ENCODE measurements around the gene UGT2B10. TPM values are rescaled to one million over a fixed set of nuclear protein-coding genes. Genes with fewer than 3 reads are reported as not detected.

The UGT2B10 gene
- total RNA-seq, 1 experiment from 2014 or later, result 0.27 TPM

GRCh38 chr4:68797618-68798017 is 18.2 kb upstream of the UGT2B10 start:
- ChIA-PET RAD21 (ENCODE audit: low non-redundant PET in 1 of 2, low total read pairs in 2 of 2, uncharacterized antibody in 2 of 2, unreplicated experiment in 2 of 2) (no interaction called here), CTCF (no interaction called here), POLR2A (no interaction called here)
- ATAC-seq (no peak), DNase-seq (ENCODE audit: low read depth, low spot score) (no peak)
- intact Hi-C loops (cut with micrococcal nuclease), result no loop called here
- BruUV-seq (replicated peaks), result no TSS peak
- Histone ChIP-seq H3K9ac (ENCODE audit: low read length) (no peak overlapping the region), H3K4me3 (replicated peaks in 1 of 2; ENCODE audit: low read depth in 1 of 2, low read length in 2 of 2) (no peak overlapping the region), H3K36me3 (ENCODE audit: control insufficient read depth in 1 of 2, insufficient read depth in 2 of 2, low read length in 2 of 2) (no peaks in the 10 kb centered on the region), H3K4me1 (ENCODE audit: control insufficient read depth in 1 of 2, insufficient read depth in 2 of 2, low read length in 2 of 2) (no peaks in the 10 kb centered on the region), H3K9me3 (ENCODE audit: control insufficient read depth in 1 of 2, insufficient read depth in 1 of 2, low read depth in 1 of 2, low read length in 2 of 2) (no peaks in the 10 kb centered on the region), H3K79me2 (ENCODE audit: insufficient read depth, low read length) (no peaks in the 10 kb centered on the region), H3K27ac (ENCODE audit: low read depth, low read length) (no peak overlapping the region), H4K20me1 (ENCODE audit: insufficient read depth) (no peaks in the 10 kb centered on the region), H3K27me3 (ENCODE audit: insufficient read depth, low read length) (no peaks in the 10 kb centered on the region), H3K4me2 (ENCODE audit: low read length) (no peak overlapping the region), H3K9me2 (ENCODE audit: insufficient read depth) (no peaks in the 10 kb centered on the region), H2AFZ (ENCODE audit: low read depth, low read length, poor library complexity, severe bottlenecking) (no peak overlapping the region)
- TF ChIP-seq TCF7L2 (IDR thresholded peaks at IDR 0.05; ENCODE audit: borderline replicate concordance, extremely low read depth, insufficient read depth, insufficient read length) (no peak), ZFX (IDR thresholded peaks at IDR 0.05) (no peak), ZNF274 (IDR thresholded peaks at IDR 0.05; ENCODE audit: low read depth, low read length) (no peak), FOSL1 (IDR thresholded peaks at IDR 0.05; ENCODE audit: low read depth) (no peak), POLR2A (IDR thresholded peaks at IDR 0.05; ENCODE audit: borderline replicate concordance, extremely low read depth, insufficient read depth, insufficient read length) (no peak), SRF (IDR thresholded peaks at IDR 0.05; ENCODE audit: low read depth) (no peak), EZH2phosphoT487 (IDR thresholded peaks at IDR 0.05; ENCODE audit: borderline replicate concordance) (no peak), CEBPB (IDR thresholded peaks at IDR 0.05; ENCODE audit: low read depth) (no peak), ELF1 (IDR thresholded peaks at IDR 0.05; ENCODE audit: borderline replicate concordance, low read depth) (no peak), RAD21 (IDR thresholded peaks at IDR 0.05; ENCODE audit: low read depth) (no peak), EZH2 (IDR thresholded peaks at IDR 0.05) (no peak), YY1 (IDR thresholded peaks at IDR 0.05; ENCODE audit: extremely low read depth, insufficient replicate concordance, low read depth, low read length) (no peak), JUND (IDR thresholded peaks at IDR 0.05) (no peak), REST (IDR thresholded peaks at IDR 0.05; ENCODE audit: low read depth) (no peak), POLR2AphosphoS5 (IDR thresholded peaks at IDR 0.05; ENCODE audit: low read depth, low read length) (no peak), SP1 (IDR thresholded peaks at IDR 0.05; ENCODE audit: low read depth) (no peak)
- TF ChIP-seq, protein P1, sequence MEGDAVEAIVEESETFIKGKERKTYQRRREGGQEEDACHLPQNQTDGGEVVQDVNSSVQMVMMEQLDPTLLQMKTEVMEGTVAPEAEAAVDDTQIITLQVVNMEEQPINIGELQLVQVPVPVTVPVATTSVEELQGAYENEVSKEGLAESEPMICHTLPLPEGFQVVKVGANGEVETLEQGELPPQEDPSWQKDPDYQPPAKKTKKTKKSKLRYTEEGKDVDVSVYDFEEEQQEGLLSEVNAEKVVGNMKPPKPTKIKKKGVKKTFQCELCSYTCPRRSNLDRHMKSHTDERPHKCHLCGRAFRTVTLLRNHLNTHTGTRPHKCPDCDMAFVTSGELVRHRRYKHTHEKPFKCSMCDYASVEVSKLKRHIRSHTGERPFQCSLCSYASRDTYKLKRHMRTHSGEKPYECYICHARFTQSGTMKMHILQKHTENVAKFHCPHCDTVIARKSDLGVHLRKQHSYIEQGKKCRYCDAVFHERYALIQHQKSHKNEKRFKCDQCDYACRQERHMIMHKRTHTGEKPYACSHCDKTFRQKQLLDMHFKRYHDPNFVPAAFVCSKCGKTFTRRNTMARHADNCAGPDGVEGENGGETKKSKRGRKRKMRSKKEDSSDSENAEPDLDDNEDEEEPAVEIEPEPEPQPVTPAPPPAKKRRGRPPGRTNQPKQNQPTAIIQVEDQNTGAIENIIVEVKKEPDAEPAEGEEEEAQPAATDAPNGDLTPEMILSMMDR (IDR thresholded peaks at IDR 0.05 in 2 of 3, conservative IDR thresholded peaks at IDR 0.05 in 1 of 3; ENCODE audit: borderline replicate concordance in 1 of 3, insufficient read depth in 1 of 3, low read depth in 2 of 3, low read length in 2 of 3), result no peak

Data from HCT116 (cell line).